H1 (cell line): Measurements from ENCODE around the gene SMC3. TPM values are rescaled to one million over a fixed set of nuclear protein-coding genes. Genes with fewer than 3 reads are reported as not detected.

Experiments
- ASH2L ChIP-seq: fragments of 200-600, 300-600 bp; sonication (generic); IDR thresholded peaks from one replicate; pipeline ENCODE4 v1.7.1; 2017; ENCODE audit warnings: low read length
- BACH1 ChIP-seq: IDR thresholded peaks from 2 replicates; pipeline ENCODE4 v1.6.1; 2012; ENCODE audit warnings: low read length, improper control_type of control experiment
- BCL11A ChIP-seq, 2 experiments: IDR thresholded peaks; one replicate each; pipeline ENCODE4 v1.6.1; 2011; ENCODE audit warnings: low read depth in 2 of 2, low read length in 2 of 2, mild to moderate bottlenecking in 2 of 2
- BRCA1 ChIP-seq: IDR thresholded peaks from 2 replicates; pipeline ENCODE4 v1.6.1; 2012; ENCODE audit warnings: low read depth, low read length, improper control_type of control experiment
- CBX8 ChIP-seq: fragments of 300-800, 300-1000 bp; sonication (generic); IDR thresholded peaks from 2 replicates; pipeline ENCODE4 v1.7.1; 2016; ENCODE audit warnings: low read depth, low read length, borderline replicate concordance
- CHD1 ChIP-seq: IDR thresholded peaks from 2 replicates; pipeline ENCODE4 v1.6.1; 2012; ENCODE audit warnings: low read depth, low read length, improper control_type of control experiment
- GABPA ChIP-seq: IDR thresholded peaks from 2 replicates; pipeline ENCODE4 v1.6.1; 2011; ENCODE audit warnings: mild to moderate bottlenecking, low read length, moderate library complexity, borderline replicate concordance; ENCODE audit not compliant: insufficient read depth
- GTF2F1 ChIP-seq: IDR thresholded peaks from 2 replicates; pipeline ENCODE4 v1.6.1; 2012; ENCODE audit warnings: low read depth, low read length, improper control_type of control experiment, borderline replicate concordance
- HDAC2 ChIP-seq, 2 experiments: fragments of 300-600 bp in 1 of 2; sonication (generic) in 1 of 2; IDR thresholded peaks; 2 replicates each; pipeline ENCODE4 v1.6.1; 2011 to 2012; ENCODE audit warnings: low read depth in 2 of 2, low read length in 2 of 2, mild to moderate bottlenecking in 2 of 2, moderate library complexity in 2 of 2, borderline replicate concordance in 1 of 2, inconsistent platforms in 1 of 2
- NANOG ChIP-seq: IDR thresholded peaks from 2 replicates; pipeline ENCODE4 v1.6.1; 2011; ENCODE audit warnings: low read length, low read depth, mild to moderate bottlenecking, inconsistent platforms; ENCODE audit not compliant: insufficient read depth, poor library complexity, severe bottlenecking
- NRF1 ChIP-seq: IDR thresholded peaks from 2 replicates; pipeline ENCODE4 v1.6.1; 2011; ENCODE audit warnings: mild to moderate bottlenecking, low read depth, low read length, improper control_type of control experiment
- POLR2A ChIP-seq, 2 experiments: IDR thresholded peaks; 1 replicate in 1 of 2; 2 replicates in 1 of 2; pipeline ENCODE4 v1.6.1; 2011; ENCODE audit warnings: low read depth in 2 of 2, low read length in 2 of 2, mild to moderate bottlenecking in 2 of 2; ENCODE audit errors: control extremely low read depth in 1 of 2
- SAP30 ChIP-seq: fragments of 300-600 bp; sonication (generic); IDR thresholded peaks from 2 replicates; pipeline ENCODE4 v1.7.1; 2012; ENCODE audit warnings: low read length, moderate library complexity, mild to moderate bottlenecking, inconsistent platforms; ENCODE audit not compliant: insufficient read depth, insufficient replicate concordance
- SIRT6 ChIP-seq: IDR thresholded peaks from one replicate; pipeline ENCODE4 v1.7.1; 2012; ENCODE audit warnings: low read length, inconsistent platforms
- SP4 ChIP-seq: IDR thresholded peaks from 2 replicates; pipeline ENCODE4 v1.6.1; 2012; ENCODE audit warnings: low read length, inconsistent platforms
- SRF ChIP-seq: IDR thresholded peaks from 2 replicates; pipeline ENCODE4 v1.6.1; 2011; ENCODE audit warnings: mild to moderate bottlenecking, low read depth, low read length, moderate library complexity
- SUZ12 ChIP-seq: fragments of 200-600 bp; sonication (generic); IDR thresholded peaks from 2 replicates; pipeline ENCODE4 v1.6.1; 2012; ENCODE audit warnings: mild to moderate bottlenecking, inconsistent platforms, low read length, moderate library complexity, mixed read lengths
- TAF7 ChIP-seq: optimal IDR thresholded peaks from 2 replicates; pipeline ENCODE3; 2011; ENCODE audit warnings: low read depth, mild to moderate bottlenecking, inconsistent platforms, low read length, moderate library complexity, borderline replicate concordance
- TBP ChIP-seq: IDR thresholded peaks from 2 replicates; pipeline ENCODE4 v1.6.1; 2011; ENCODE audit warnings: low read depth, low read length, improper control_type of control experiment
- polyA plus RNA-seq, 7 experiments: library from polyadenylated mRNA; depleted of rRNA in 3 of 7; stranded (reverse) in 5 of 7; unstranded in 2 of 7; fragments of >200 nt in 5 of 7; fragments of 200-250 nt in 2 of 7; gene quantifications; 1 replicate in 5 of 7; 2 replicates in 1 of 7; 4 replicates in 1 of 7; pipeline versions ENCODE4 v1.2.1 to v1.2.3, GENCODE V29; 2011 to 2013; ENCODE audit warnings: missing spikeins in 2 of 7, mixed read lengths in 2 of 7
- total RNA-seq: library from RNA; stranded (reverse); fragmentation: NEBNext Ultra II Directional; extraction: Animal tissue kit (Norgen Biotek cat#: 25700); gene quantifications from 2 replicates; pipeline ENCODE4 v1.2.1, GENCODE V29; 2021
- TF ChIP-seq, protein P1 (sequence below): IDR thresholded peaks from 2 replicates; pipeline ENCODE4 v1.6.1; 2011; ENCODE audit warnings: low read depth, mild to moderate bottlenecking, low read length; ENCODE audit not compliant: insufficient read depth
- TF ChIP-seq, protein P2 (sequence below), 3 experiments: IDR thresholded peaks; 1 replicate in 2 of 3; 2 replicates in 1 of 3; pipeline versions ENCODE4 v1.5.1 to v1.6.1; 2011; ENCODE audit warnings: low read length in 3 of 3, mild to moderate bottlenecking in 3 of 3, inconsistent platforms in 2 of 3, low read depth in 1 of 3, moderate library complexity in 1 of 3; ENCODE audit not compliant: insufficient read depth in 1 of 3; ENCODE audit errors: control extremely low read depth in 1 of 3

SMC3 gene
- total and polyA plus RNA-seq, 2 of the 8 experiments (the other 6 are each of a cell fraction or from before 2014, with no cell fraction given) = 12.7 to 93.4 TPM

DNA sequence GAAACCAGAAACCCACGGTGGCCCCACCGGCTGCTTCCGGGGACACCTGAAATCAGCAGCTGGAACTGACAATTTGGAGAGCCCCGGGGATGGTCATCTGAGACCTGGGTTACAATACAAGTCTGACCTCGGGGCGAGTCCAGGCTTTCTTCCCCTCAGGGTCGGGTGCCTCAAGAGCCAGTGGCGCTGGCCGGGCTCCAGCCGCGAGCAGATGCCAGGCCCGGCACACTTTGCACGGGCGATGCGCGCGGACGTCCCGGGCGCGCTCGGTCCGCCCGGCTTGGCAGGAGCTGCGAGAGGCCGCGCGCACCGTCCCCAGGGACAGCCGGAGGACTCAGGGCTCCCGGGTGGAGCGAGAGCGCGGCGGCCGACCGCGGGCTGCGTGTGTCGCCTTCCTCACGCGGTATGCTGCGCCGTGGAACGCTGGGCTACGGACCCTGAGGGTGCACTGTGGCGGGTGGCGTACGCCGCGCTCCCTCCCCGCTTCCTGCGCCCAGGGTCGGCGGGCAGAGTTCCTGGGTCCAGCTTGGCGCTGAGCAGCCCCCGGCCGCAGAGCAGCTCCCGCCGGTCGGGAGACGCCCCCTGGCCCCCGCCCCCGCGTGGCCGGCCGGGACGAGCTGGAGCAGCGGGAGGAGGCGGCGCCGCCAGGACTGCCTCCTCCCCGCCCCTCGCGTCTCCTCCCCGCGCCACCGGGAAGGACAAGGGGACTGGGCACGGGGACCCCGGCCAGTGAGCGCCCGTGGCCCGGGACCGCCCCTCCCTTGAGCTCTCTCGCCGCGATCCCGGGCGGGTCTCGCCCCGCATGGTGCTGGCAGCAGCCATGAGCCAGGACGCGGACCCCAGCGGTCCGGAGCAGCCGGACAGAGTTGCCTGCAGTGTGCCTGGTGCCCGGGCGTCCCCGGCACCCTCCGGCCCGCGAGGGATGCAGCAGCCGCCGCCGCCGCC lies 76.4 kb downstream of the SMC3 start, which contains the start of gene RBM20 (continued):
- TF ChIP-seq TAF7 (no peak), SRF (no peak), BACH1 (no peak), CBX8 (no peak), POLR2A (IDR thresholded peaks at IDR 0.05; ENCODE audit: control extremely low read depth in 1 of 2, low read depth in 2 of 2, low read length in 2 of 2) (no peak), SP4 (no peak), CHD1 (no peak), SUZ12 (peak; percentile 77), NANOG (no peak), BRCA1 (no peak), HDAC2 (IDR thresholded peaks at IDR 0.05; ENCODE audit: borderline replicate concordance in 1 of 2, low read depth in 2 of 2, low read length in 2 of 2) (peak in 1 of 2 experiments; percentile 90; a peak in 2 of 4 replicates), TBP (no peak), SAP30 (no peak), ASH2L (peak; percentile 63), GTF2F1 (no peak), SIRT6 (no peak), GABPA (0 out of 2 replicates have a peak, but pooled peaks have one; percentile 8), NRF1 (no peak), BCL11A (IDR thresholded peaks at IDR 0.05; ENCODE audit: low read depth in 2 of 2, low read length in 2 of 2) (no peak)
- TF ChIP-seq, protein P1, sequence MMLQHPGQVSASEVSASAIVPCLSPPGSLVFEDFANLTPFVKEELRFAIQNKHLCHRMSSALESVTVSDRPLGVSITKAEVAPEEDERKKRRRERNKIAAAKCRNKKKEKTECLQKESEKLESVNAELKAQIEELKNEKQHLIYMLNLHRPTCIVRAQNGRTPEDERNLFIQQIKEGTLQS = no peak
- TF ChIP-seq, protein P2, sequence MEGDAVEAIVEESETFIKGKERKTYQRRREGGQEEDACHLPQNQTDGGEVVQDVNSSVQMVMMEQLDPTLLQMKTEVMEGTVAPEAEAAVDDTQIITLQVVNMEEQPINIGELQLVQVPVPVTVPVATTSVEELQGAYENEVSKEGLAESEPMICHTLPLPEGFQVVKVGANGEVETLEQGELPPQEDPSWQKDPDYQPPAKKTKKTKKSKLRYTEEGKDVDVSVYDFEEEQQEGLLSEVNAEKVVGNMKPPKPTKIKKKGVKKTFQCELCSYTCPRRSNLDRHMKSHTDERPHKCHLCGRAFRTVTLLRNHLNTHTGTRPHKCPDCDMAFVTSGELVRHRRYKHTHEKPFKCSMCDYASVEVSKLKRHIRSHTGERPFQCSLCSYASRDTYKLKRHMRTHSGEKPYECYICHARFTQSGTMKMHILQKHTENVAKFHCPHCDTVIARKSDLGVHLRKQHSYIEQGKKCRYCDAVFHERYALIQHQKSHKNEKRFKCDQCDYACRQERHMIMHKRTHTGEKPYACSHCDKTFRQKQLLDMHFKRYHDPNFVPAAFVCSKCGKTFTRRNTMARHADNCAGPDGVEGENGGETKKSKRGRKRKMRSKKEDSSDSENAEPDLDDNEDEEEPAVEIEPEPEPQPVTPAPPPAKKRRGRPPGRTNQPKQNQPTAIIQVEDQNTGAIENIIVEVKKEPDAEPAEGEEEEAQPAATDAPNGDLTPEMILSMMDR (IDR thresholded peaks at IDR 0.05; ENCODE audit: control extremely low read depth in 1 of 3, insufficient read depth in 1 of 3, low read depth in 1 of 3, low read length in 3 of 3) = no peak
